PC-9 (cell line): ENCODE results near the gene TMEM44. TPM values are rescaled to one million over a fixed set of nuclear protein-coding genes. Genes with fewer than 3 reads are reported as not detected.

ENCODE experiments used
- BruUV-seq: library from RNA; stranded (reverse); fragments of 400-500 nt; replicated peaks from 2 replicates; lab custom pipeline; 2021; lab: Mats Ljungman, UMichigan
- CTCF ChIA-PET: fragments of 300-600 bp; sonication (Branson Sonifier 250); formaldehyde crosslinking; loops from one replicate; lab custom pipeline; 2022; ENCODE audit warnings: antibody characterized with exemption; lab: Charles Lee
- POLR2A ChIA-PET: fragments of 300-600 bp; sonication (Branson Sonifier 250); formaldehyde crosslinking; loops from one replicate; lab custom pipeline; 2022; ENCODE audit warnings: antibody characterized with exemption; ENCODE audit not compliant: unreplicated experiment; lab: Charles Lee
- DNase-seq, 2 experiments: peaks; one replicate each; pipeline versions ENCODE4 v3.0.0 to v3.0.0-alpha.2; 2015 to 2022; ENCODE audit warnings: mixed read lengths in 1 of 2
- H2AFZ ChIP-seq: fragments of 200-600 bp; sonication (generic); 2 replicates; pipeline ENCODE4 v1.8.1; 2017; ENCODE audit warnings: antibody characterized with exemption
- H3F3A ChIP-seq: fragments of 200-600 bp; sonication (generic); 2 replicates; pipeline ENCODE4 v1.8.1; 2017; ENCODE audit warnings: antibody characterized with exemption, mild to moderate bottlenecking, low read depth; ENCODE audit not compliant: insufficient read depth
- H3K27ac ChIP-seq: fragments of 200-600 bp; sonication (generic); 2 replicates; pipeline ENCODE4 v1.6.1; 2016; ENCODE audit warnings: mixed run types
- H3K27me3 ChIP-seq: fragments of 200-600 bp; sonication (generic); 2 replicates; pipeline ENCODE4 v1.6.1; 2016; ENCODE audit warnings: low read depth, mixed run types; ENCODE audit not compliant: insufficient read depth
- H3K36me3 ChIP-seq: fragments of 200-600 bp; sonication (generic); 2 replicates; pipeline ENCODE4 v1.6.1; 2016; ENCODE audit warnings: low read depth, mixed run types
- H3K4me1 ChIP-seq: fragments of 200-600 bp; sonication (generic); replicated peaks from 2 replicates; pipeline ENCODE4 v1.6.1; 2016; ENCODE audit warnings: mixed run types; ENCODE audit not compliant: insufficient read depth
- H3K4me2 ChIP-seq: fragments of 200-600 bp; sonication (generic); 2 replicates; pipeline ENCODE4 v1.6.1; 2017; ENCODE audit warnings: mixed run types
- H3K4me3 ChIP-seq: fragments of 200-600 bp; sonication (generic); 2 replicates; pipeline ENCODE4 v1.6.1; 2016; ENCODE audit warnings: mixed run types
- H3K79me2 ChIP-seq: fragments of 200-600 bp; sonication (generic); 2 replicates; pipeline ENCODE4 v1.6.1; 2017; ENCODE audit warnings: low read depth, mixed run types
- H3K9me2 ChIP-seq: fragments of 200-600 bp; sonication (generic); 2 replicates; pipeline ENCODE4 v1.8.1; 2017; ENCODE audit warnings: mild to moderate bottlenecking; ENCODE audit not compliant: insufficient read depth
- H3K9me3 ChIP-seq: fragments of 200-600 bp; sonication (generic); 2 replicates; pipeline ENCODE4 v1.8.1; 2016; ENCODE audit warnings: low read depth; ENCODE audit not compliant: insufficient read depth
- H4K20me1 ChIP-seq: fragments of 200-600 bp; sonication (generic); 2 replicates; pipeline ENCODE4 v1.8.1; 2017; ENCODE audit not compliant: insufficient read depth
- CTCF ChIP-seq: fragments of 200-600 bp; sonication (generic); conservative IDR thresholded peaks from 2 replicates; pipeline ENCODE4 v1.6.1; 2017; ENCODE audit warnings: mixed run types, antibody characterized with exemption, mild to moderate bottlenecking, moderate library complexity
- EZH2 ChIP-seq: fragments of 200-600 bp; sonication (generic); IDR thresholded peaks from 2 replicates; pipeline ENCODE4 v1.8.0; 2017; ENCODE audit warnings: antibody characterized with exemption, low read depth
- intact Hi-C: fragments of 100-400 bp; cut with micrococcal nuclease; formaldehyde crosslinking; loops from one replicate; pipeline ENCODE4 v1.10.0; 2022; ENCODE audit not compliant: unreplicated experiment
- total RNA-seq: library from RNA; stranded (reverse); gene quantifications from 2 replicates; pipeline ENCODE4 v1.2.3, GENCODE V29; 2021

Gene TMEM44
- total RNA-seq, 1 experiment from 2014 or later = 37.5 TPM

DNA sequence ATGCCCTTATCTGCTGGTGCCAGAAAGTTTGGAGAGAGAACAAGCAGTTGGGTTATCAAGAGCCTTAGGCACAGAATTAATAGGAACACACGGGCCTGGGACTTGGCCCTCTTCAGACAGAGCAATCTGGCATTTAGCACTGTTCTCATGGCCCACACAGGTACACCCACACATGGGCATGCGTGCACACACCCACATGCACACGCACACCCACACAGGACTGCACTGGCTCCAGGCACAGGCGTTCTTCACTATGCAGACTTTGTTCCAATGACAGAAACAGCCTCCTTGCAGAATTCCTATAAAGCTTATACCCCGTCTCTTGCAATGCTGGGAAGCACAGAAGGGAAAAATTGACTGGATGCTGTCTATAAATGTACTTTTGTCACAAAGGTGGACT, 36.3 kb downstream of the TMEM44 start:
- Histone ChIP-seq H3K9me3 (no peaks in the 10 kb centered on the region), H3K36me3 (no peaks in the 10 kb centered on the region), H4K20me1 (no peaks in the 10 kb centered on the region), H3K4me1 (peaks cover 22% of the 10 kb centered on the region), H3K79me2 (no peaks in the 10 kb centered on the region), H3K27me3 (no peaks in the 10 kb centered on the region), H2AFZ (no peak overlapping the region), H3F3A (peaks cover 21% of the 10 kb centered on the region), H3K4me3 (no peak overlapping the region), H3K27ac (no peak overlapping the region), H3K4me2 (no peak overlapping the region), H3K9me2 (no peaks in the 10 kb centered on the region)
- BruUV-seq = no TSS peak
- intact Hi-C loops = no loop called here
- CTCF ChIA-PET = no interaction called here
- no peak for DNase-seq
- TF ChIP-seq EZH2 = no peak
- TF ChIP-seq CTCF = no peak
- POLR2A ChIA-PET = no interaction called here

DNA sequence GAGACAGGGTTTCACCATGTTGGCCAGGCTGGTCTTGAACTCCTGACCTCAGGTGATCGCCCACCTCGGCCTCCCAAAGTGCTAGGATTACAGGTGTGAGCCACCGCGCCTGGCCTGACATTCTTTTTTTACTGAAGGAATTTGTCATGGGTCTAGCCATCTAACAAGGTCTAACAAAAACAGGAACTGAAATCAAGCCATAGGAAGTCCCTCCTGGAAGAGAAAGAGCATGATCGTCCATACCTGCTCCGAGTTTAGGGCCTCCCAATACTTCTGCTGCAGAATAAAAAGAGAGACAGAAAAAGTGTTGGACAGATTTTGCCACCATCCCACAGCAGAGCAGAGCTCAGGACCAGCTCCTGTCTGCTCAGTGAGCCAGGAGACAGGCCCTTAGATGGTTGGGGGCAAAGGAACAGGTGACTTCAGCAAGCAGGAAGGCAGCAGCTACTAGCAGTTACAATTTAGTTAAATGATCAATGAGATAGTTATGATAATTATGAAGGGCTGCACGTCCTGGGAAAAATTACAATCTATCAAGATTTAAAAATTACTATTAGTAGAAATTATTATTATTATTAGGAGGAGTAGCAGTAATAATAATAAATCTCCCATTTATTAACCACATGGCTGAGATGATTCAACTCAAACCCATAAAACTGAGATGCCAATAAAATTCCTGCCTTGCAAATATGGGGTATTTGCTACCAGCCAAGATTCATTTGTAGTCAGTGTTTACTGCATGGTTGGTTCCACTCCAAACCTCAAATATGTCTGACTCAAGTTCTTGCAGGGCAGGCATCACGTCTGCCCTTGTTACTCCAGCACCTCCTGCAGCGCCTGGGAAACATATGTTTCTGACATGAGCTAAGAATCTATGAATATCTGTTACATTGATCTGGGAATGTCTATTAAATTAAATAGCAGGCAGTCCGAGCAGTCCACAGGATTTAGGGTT, 40.1 kb downstream of the TMEM44 start:
- Histone ChIP-seq H2AFZ (no peak overlapping the region), H3K4me3 (no peak overlapping the region), H3K9me2 (no peaks in the 10 kb centered on the region), H3K79me2 (no peaks in the 10 kb centered on the region), H4K20me1 (no peaks in the 10 kb centered on the region), H3K36me3 (no peaks in the 10 kb centered on the region), H3K27ac (peak overlapping the region; percentile 59), H3K27me3 (no peaks in the 10 kb centered on the region), H3F3A (peaks cover 33% of the 10 kb centered on the region), H3K4me1 (peaks cover 22% of the 10 kb centered on the region), H3K9me3 (no peaks in the 10 kb centered on the region), H3K4me2 (peak overlapping the region; percentile 49)
- TF ChIP-seq CTCF (no peak), EZH2 (no peak)
- ChIA-PET CTCF (interaction anchor here (0.5 to 3.0 kb wide), 13 partner anchors 15 to 1660 kb away, joined by 3 to 27 read pairs (median 3); no protein-coding TSS in a partner anchor), POLR2A (interaction anchor here (0.5 to 1.3 kb wide), 9 partner anchors 9 to 600 kb away, joined by 3 to 8 read pairs (median 5); no protein-coding TSS in a partner anchor)
- no TSS peak for BruUV-seq
- peak; percentile 81 to 100 for DNase-seq
- intact Hi-C loops = loop anchor here (1.0 to 5.0 kb wide), 5 partner anchors 32 to 261 kb away; no protein-coding TSS in a partner anchor

DNA sequence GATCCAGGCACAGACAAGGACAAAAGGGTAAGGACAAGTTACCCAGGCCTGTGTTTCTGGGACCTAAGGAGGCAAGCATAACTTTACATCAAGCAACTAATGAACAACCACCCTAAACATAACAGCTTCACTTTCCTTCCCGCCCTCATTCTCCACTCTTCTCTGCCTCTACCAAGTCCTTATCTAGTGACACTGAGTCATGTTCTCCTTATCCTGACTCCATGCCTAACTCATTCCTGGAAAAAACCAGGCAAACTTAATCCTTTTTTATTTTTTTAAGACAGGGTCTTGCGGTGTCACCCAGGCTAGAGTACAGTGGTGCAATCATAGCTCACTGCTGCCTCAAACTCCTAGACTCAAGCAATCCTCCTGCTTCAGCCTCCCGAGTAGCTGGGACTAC, 44.5 kb downstream of the TMEM44 start:
- no TSS peak for BruUV-seq
- intact Hi-C loops = no loop called here
- DNase-seq = no peak
- Histone ChIP-seq H3K27me3 (no peaks in the 10 kb centered on the region), H3F3A (peaks cover 56% of the 10 kb centered on the region), H3K4me1 (peaks cover 25% of the 10 kb centered on the region), H3K4me3 (no peak overlapping the region), H3K36me3 (peaks cover 5% of the 10 kb centered on the region; the same call in 1 of the 2 replicates), H3K27ac (no peak overlapping the region), H3K9me2 (no peaks in the 10 kb centered on the region), H2AFZ (no peak overlapping the region), H4K20me1 (no peaks in the 10 kb centered on the region), H3K4me2 (no peak overlapping the region), H3K9me3 (no peaks in the 10 kb centered on the region), H3K79me2 (peaks cover 14% of the 10 kb centered on the region)
- POLR2A ChIA-PET = interaction anchor here (0.7 kb wide), 1 partner anchor 67 kb away, joined by 3 read pairs; no protein-coding TSS in a partner anchor
- CTCF ChIA-PET = interaction anchor here (0.9 kb wide), 1 partner anchor 66 kb away, joined by 3 read pairs; no protein-coding TSS in a partner anchor
- TF ChIP-seq EZH2 (no peak), CTCF (no peak)
